Mesothelial cell of epicardium (in vitro differentiated cells): ENCODE results near the gene FGF18. TPM values are rescaled to one million over a fixed set of nuclear protein-coding genes. Genes with fewer than 3 reads are reported as not detected.
"Not testable (repeated sequence)": the region's sequence is repeated elsewhere in the genome, so short reads cannot be mapped to it uniquely, and the experiment has no call there.

Source experiments
- DNase-seq, 2 experiments: peaks; one replicate each; pipeline ENCODE4 v3.0.0; 2021; ENCODE audit warnings: low spot score in 2 of 2; ENCODE audit not compliant: unreplicated experiment in 2 of 2
- H3K27ac Mint-ChIP-seq: 2 replicates; pipeline ENCODE4 v1.8.0; 2021; ENCODE audit warnings: mixed read lengths
- H3K27me3 Mint-ChIP-seq: 2 replicates; pipeline ENCODE4 v1.8.0; 2021; ENCODE audit warnings: low read depth, mixed read lengths
- H3K36me3 Mint-ChIP-seq: 2 replicates; pipeline ENCODE4 v1.8.0; 2021; ENCODE audit warnings: mixed read lengths
- H3K4me1 Mint-ChIP-seq: 2 replicates; pipeline ENCODE4 v1.8.0; 2021; ENCODE audit warnings: mixed read lengths
- H3K4me3 Mint-ChIP-seq: 2 replicates; pipeline ENCODE4 v1.8.0; 2021; ENCODE audit warnings: mild to moderate bottlenecking, moderate library complexity, mixed read lengths
- H3K9me3 Mint-ChIP-seq: 2 replicates; pipeline ENCODE4 v1.8.0; 2021; ENCODE audit warnings: mixed read lengths
- CTCF ChIP-seq: fragments of 200-600 bp; sonication (generic); IDR thresholded peaks from one replicate; pipeline ENCODE4 v1.5.0; 2021; ENCODE audit warnings: antibody characterized with exemption; ENCODE audit not compliant: unreplicated experiment
- total RNA-seq: library from RNA; stranded (reverse); gene quantifications from 3 replicates; pipeline ENCODE4 v1.2.1, GENCODE V29; 2021

FGF18 gene
- total RNA-seq, 1 donor from 2014 or later: 10.2 TPM

GRCh38 chr5:171495122-171495700 lies 75.8 kb downstream of the FGF18 start:
- H3K27me3 Mint-ChIP-seq: no peaks in the 10 kb centered on the region
- no peak for TF ChIP-seq CTCF
- no peak for DNase-seq
- H3K4me1 Mint-ChIP-seq: peaks cover 25% of the 10 kb centered on the region
- H3K27ac Mint-ChIP-seq: peak overlapping the region; percentile 95
- H3K9me3 Mint-ChIP-seq: no peaks in the 10 kb centered on the region
- no peaks in the 10 kb centered on the region for H3K36me3 Mint-ChIP-seq
- peak overlapping the region; percentile 10 for H3K4me3 Mint-ChIP-seq

GRCh38 chr5:171496456-171496855 lies 77.0 kb downstream of the FGF18 start:
- H3K4me1 Mint-ChIP-seq: peaks cover 25% of the 10 kb centered on the region
- H3K4me3 Mint-ChIP-seq: no peak overlapping the region
- TF ChIP-seq CTCF: no peak
- H3K36me3 Mint-ChIP-seq: no peaks in the 10 kb centered on the region
- no peaks in the 10 kb centered on the region for H3K9me3 Mint-ChIP-seq
- no peak for DNase-seq
- H3K27me3 Mint-ChIP-seq: no peaks in the 10 kb centered on the region
- H3K27ac Mint-ChIP-seq: no peak overlapping the region

- H3K4me3 Mint-ChIP-seq, H3K27ac Mint-ChIP-seq, DNase-seq, H3K9me3 Mint-ChIP-seq, H3K36me3 Mint-ChIP-seq, H3K27me3 Mint-ChIP-seq: not testable (repeated sequence)
- H3K4me1 Mint-ChIP-seq: peaks cover 28% of the 10 kb centered on the region
Observed at GRCh38 chr5:171497494-171497893, 78.0 kb downstream of the FGF18 start.

- H3K36me3 Mint-ChIP-seq: no peaks in the 10 kb centered on the region
- no peaks in the 10 kb centered on the region for H3K9me3 Mint-ChIP-seq
- H3K27me3 Mint-ChIP-seq: no peaks in the 10 kb centered on the region
- DNase-seq: no peak
- H3K4me3 Mint-ChIP-seq: no peak overlapping the region
- H3K27ac Mint-ChIP-seq: no peak overlapping the region
- H3K4me1 Mint-ChIP-seq: peaks cover 27% of the 10 kb centered on the region
- no peak for TF ChIP-seq CTCF
Observed at GRCh38 chr5:171498166-171498565, 78.7 kb downstream of the FGF18 start.

- Mint-ChIP-seq H3K27ac (no peak overlapping the region), H3K36me3 (no peaks in the 10 kb centered on the region), H3K27me3 (no peaks in the 10 kb centered on the region), H3K9me3 (no peaks in the 10 kb centered on the region), H3K4me3 (no peak overlapping the region), H3K4me1 (peaks cover 12% of the 10 kb centered on the region)
- no peak for DNase-seq
- TF ChIP-seq CTCF: no peak
Observed at GRCh38 chr5:171499611-171500010, 80.2 kb downstream of the FGF18 start.

GRCh38 chr5:171505473-171506043 lies 86.1 kb downstream of the FGF18 start:
- no peak for TF ChIP-seq CTCF
- Mint-ChIP-seq H3K27ac (no peak overlapping the region), H3K36me3 (no peaks in the 10 kb centered on the region), H3K9me3 (no peaks in the 10 kb centered on the region), H3K27me3 (no peaks in the 10 kb centered on the region), H3K4me1 (peaks cover 3% of the 10 kb centered on the region), H3K4me3 (no peak overlapping the region)
- no peak for DNase-seq
